Endothelial cell of umbilical vein (primary cell): ENCODE measurements around the gene CECR2. TPM values are rescaled to one million over a fixed set of nuclear protein-coding genes. Genes with fewer than 3 reads are reported as not detected.

Source experiments
- BruUV-seq: library from RNA; stranded (reverse); fragments of 400-500 nt; replicated peaks from 2 replicates; lab custom pipeline; 2021; lab: Mats Ljungman, UMichigan
- CTCF ChIA-PET: fragments of 300-600, 350-600 bp; sonication (Branson Sonifier 250); formaldehyde crosslinking; loops from one replicate; lab custom pipeline; 2021; ENCODE audit warnings: antibody characterized with exemption, inconsistent platforms; lab: Charles Lee
- POLR2A ChIA-PET: fragments of 300-600, 350-600 bp; sonication (Branson Sonifier 250); formaldehyde crosslinking; loops from one replicate; lab custom pipeline; 2021; ENCODE audit warnings: antibody characterized with exemption, inconsistent platforms; lab: Charles Lee
- DNase-seq: peaks from one replicate; pipeline ENCODE4 v3.0.0-alpha.2; 2011; ENCODE audit warnings: low read depth, low spot score
- FAIRE-seq: peaks from 2 replicates; lab custom pipeline; 2011; peaks lifted over from hg19 to GRCh38; lab: Jason Lieb, UNC
- H2AFZ ChIP-seq: 2 replicates; pipeline ENCODE4 v1.6.0; 2012; ENCODE audit warnings: low read depth, low read length, control low read depth, inconsistent platforms
- H3K27ac ChIP-seq: 2 replicates; pipeline ENCODE4 v1.5.1; 2011; ENCODE audit warnings: low read depth, mild to moderate bottlenecking, control low read depth, low read length, moderate library complexity; ENCODE audit not compliant: insufficient read depth
- H3K27me3 ChIP-seq, 2 experiments: 2 replicates each; pipeline versions ENCODE4 v1.6.0 to v1.6.1; 2011; ENCODE audit warnings: low read length in 2 of 2, mixed read lengths in 1 of 2; ENCODE audit not compliant: control insufficient read depth in 2 of 2, insufficient read depth in 2 of 2
- H3K36me3 ChIP-seq, 2 experiments: 2 replicates in 1 of 2; 3 replicates in 1 of 2; pipeline ENCODE4 v1.5.1; 2011; ENCODE audit warnings: low read length in 2 of 2, mild to moderate bottlenecking in 1 of 2, moderate library complexity in 1 of 2; ENCODE audit not compliant: control insufficient read depth in 2 of 2, insufficient read depth in 2 of 2; ENCODE audit errors: extremely low read depth in 1 of 2
- H3K4me1 ChIP-seq: 3 replicates; pipeline ENCODE4 v1.5.1; 2011; ENCODE audit warnings: mild to moderate bottlenecking, low read length; ENCODE audit not compliant: control insufficient read depth, insufficient read depth; ENCODE audit errors: extremely low read depth
- H3K4me2 ChIP-seq: 2 replicates; pipeline ENCODE4 v1.6.1; 2011; ENCODE audit warnings: low read length, control low read depth, mixed read lengths; ENCODE audit not compliant: insufficient read depth
- H3K4me3 ChIP-seq, 3 experiments: fragments of 200-600 bp in 1 of 3; sonication (generic), shearing (Covaris generic) in 1 of 3; replicated peaks in 1 of 3; 2 replicates each; pipeline ENCODE4 v1.5.1; 2011 to 2016; ENCODE audit warnings: control low read depth in 3 of 3, low read length in 3 of 3, mild to moderate bottlenecking in 2 of 3, inconsistent platforms in 1 of 3, low read depth in 1 of 3, moderate library complexity in 1 of 3; ENCODE audit not compliant: insufficient read depth in 1 of 3
- H3K79me2 ChIP-seq: 2 replicates; pipeline ENCODE4 v1.6.0; 2012; ENCODE audit warnings: low read length, inconsistent platforms; ENCODE audit not compliant: control insufficient read depth, insufficient read depth
- H3K9ac ChIP-seq: replicated peaks from 2 replicates; pipeline ENCODE3; 2011; ENCODE audit warnings: low read length, control low read depth; ENCODE audit not compliant: insufficient read depth; ENCODE audit errors: extremely low read depth
- H3K9me1 ChIP-seq: replicated peaks from 3 replicates; pipeline ENCODE4 v1.6.0; 2011; ENCODE audit warnings: mild to moderate bottlenecking, low read length; ENCODE audit not compliant: control insufficient read depth, insufficient read depth; ENCODE audit errors: extremely low read depth
- H3K9me3 ChIP-seq: replicated peaks from 2 replicates; pipeline ENCODE4 v1.5.1; 2012; ENCODE audit warnings: low read length, inconsistent platforms; ENCODE audit not compliant: control insufficient read depth, insufficient read depth
- H4K20me1 ChIP-seq: replicated peaks from 2 replicates; pipeline ENCODE3; 2011; ENCODE audit warnings: mild to moderate bottlenecking, low read length; ENCODE audit not compliant: control insufficient read depth, insufficient read depth; ENCODE audit errors: extremely low read depth
- EZH2 ChIP-seq: IDR thresholded peaks from 2 replicates; pipeline ENCODE4 v1.6.1; 2012; ENCODE audit warnings: borderline replicate concordance, low read depth, mild to moderate bottlenecking, moderate library complexity, low read length, inconsistent platforms; ENCODE audit not compliant: severe bottlenecking
- FOS ChIP-seq: IDR thresholded peaks from 2 replicates; pipeline ENCODE4 v1.6.1; 2011; ENCODE audit warnings: mild to moderate bottlenecking, low read length, moderate library complexity, borderline replicate concordance; ENCODE audit not compliant: insufficient read depth
- GATA2 ChIP-seq: IDR thresholded peaks from 2 replicates; pipeline ENCODE4 v1.7.0; 2011; ENCODE audit warnings: low read depth, mild to moderate bottlenecking, moderate library complexity, mixed read lengths, low read length; ENCODE audit not compliant: insufficient read length, insufficient read depth
- JUN ChIP-seq: IDR thresholded peaks from 2 replicates; pipeline ENCODE4 v1.6.1; 2011; ENCODE audit warnings: borderline replicate concordance, low read depth; ENCODE audit not compliant: insufficient read length, insufficient read depth
- MYC ChIP-seq: IDR thresholded peaks from one replicate; pipeline ENCODE4 v1.6.1; 2011; ENCODE audit warnings: mild to moderate bottlenecking, low read depth, low read length
- POLR2A ChIP-seq: IDR thresholded peaks from 2 replicates; pipeline ENCODE4 v1.6.1; 2012; ENCODE audit warnings: low read depth, mild to moderate bottlenecking, control low read depth, low read length
- POLR2AphosphoS5 ChIP-seq: IDR thresholded peaks from 2 replicates; pipeline ENCODE4 v1.6.1; 2012; ENCODE audit warnings: low read depth, mild to moderate bottlenecking, control low read depth, low read length, moderate library complexity; ENCODE audit not compliant: insufficient read depth
- dilution Hi-C: fragments of 300-500 bp; cut with MboI; formaldehyde crosslinking; loops from one replicate; pipeline ENCODE4 v1.15.0; 2019; ENCODE audit warnings: low sequenced_read_pairs; ENCODE audit not compliant: extremely low pct_ligation_motif_present
- intact Hi-C: fragments of 100-400 bp; cut with micrococcal nuclease; formaldehyde crosslinking; loops from one replicate; pipeline ENCODE4 v1.10.0; 2022
- polyA plus RNA-seq, 4 experiments: library from polyadenylated mRNA; depleted of rRNA in 3 of 4; stranded (reverse) in 3 of 4; unstranded in 1 of 4; fragments of >200 nt; gene quantifications; 2 replicates each; pipeline versions ENCODE4 v1.2.1 to v1.2.3, GENCODE V29; 2011 to 2012; ENCODE audit warnings: missing spikeins in 1 of 4
- total RNA-seq: library from RNA; stranded (reverse); gene quantifications from 2 replicates; pipeline ENCODE4 v1.2.3, GENCODE V29; 2021
- TF ChIP-seq, protein P1 (sequence below): IDR thresholded peaks from 2 replicates; pipeline ENCODE4 v1.6.1; 2011; ENCODE audit not compliant: insufficient read depth, insufficient read length
- TF ChIP-seq, protein P2 (sequence below), 2 donors: IDR thresholded peaks; 1 replicate in 1 of 2; 2 replicates in 1 of 2; pipeline ENCODE4 v1.5.1; 2011; ENCODE audit warnings: low read length in 2 of 2, mild to moderate bottlenecking in 2 of 2, moderate library complexity in 2 of 2, control low read depth in 1 of 2, inconsistent platforms in 1 of 2, low read depth in 1 of 2; ENCODE audit not compliant: insufficient read depth in 1 of 2; ENCODE audit errors: extremely low read depth in 1 of 2

The CECR2 gene
- total and polyA plus RNA-seq, 2 donors (not counting 3 experiments of a cell fraction or from before 2014, with no cell fraction given), result 0.01 TPM; not detected in 1

DNA sequence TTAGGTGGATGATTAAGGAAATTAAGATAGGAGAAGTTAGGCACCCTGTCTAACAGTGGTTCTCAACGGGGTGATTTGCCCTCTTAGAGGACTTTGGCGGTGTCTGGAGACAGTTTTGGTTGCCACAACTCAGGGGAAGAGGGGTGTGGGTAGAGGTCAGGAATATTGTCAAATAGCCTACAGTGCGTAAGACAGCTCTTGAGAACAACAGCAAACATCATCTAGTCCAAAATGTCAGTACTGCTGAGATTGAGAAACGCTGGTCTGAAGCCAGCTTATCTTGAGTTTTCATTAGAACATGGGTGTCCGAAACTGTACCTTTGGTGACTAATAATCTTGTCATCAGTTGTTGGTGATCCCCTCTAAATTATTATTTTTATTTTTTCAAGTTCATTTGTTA is 38.4 kb downstream of the CECR2 start:
- peak overlapping the region; percentile 29 for H2AFZ ChIP-seq
- H3K4me1 ChIP-seq, result peaks cover 16% of the 10 kb centered on the region
- H3K9ac ChIP-seq, result peak overlapping the region; percentile 53
- H3K4me2 ChIP-seq, result peak overlapping the region; percentile 73
- no peaks in the 10 kb centered on the region for H3K9me3 ChIP-seq
- H3K9me1 ChIP-seq, result no peaks in the 10 kb centered on the region
- H3K4me3 ChIP-seq, result no peak overlapping the region
- peak overlapping the region; percentile 84 for H3K27ac ChIP-seq
- ChIA-PET CTCF (interaction anchor here (1.1 to 1.8 kb wide), 4 partner anchors 41 to 349 kb away, joined by 3 to 8 read pairs (median 6); no protein-coding TSS in a partner anchor), POLR2A (no interaction called here)
- intact Hi-C loops (loop anchor here (2.0 kb wide), 1 partner anchor 39 kb away; the partner anchor contains the start of gene CECR2), dilution Hi-C loops (no loop called here)
- H3K79me2 ChIP-seq, result no peaks in the 10 kb centered on the region
- FAIRE-seq, result peak; percentile 35
- no peak for DNase-seq
- TF ChIP-seq, protein P1, sequence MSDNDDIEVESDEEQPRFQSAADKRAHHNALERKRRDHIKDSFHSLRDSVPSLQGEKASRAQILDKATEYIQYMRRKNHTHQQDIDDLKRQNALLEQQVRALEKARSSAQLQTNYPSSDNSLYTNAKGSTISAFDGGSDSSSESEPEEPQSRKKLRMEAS, result no peak
- TF ChIP-seq MYC (no peak), POLR2A (no peak), EZH2 (no peak), FOS (no peak), POLR2AphosphoS5 (no peak), GATA2 (no peak), JUN (no peak)
- TF ChIP-seq, protein P2, sequence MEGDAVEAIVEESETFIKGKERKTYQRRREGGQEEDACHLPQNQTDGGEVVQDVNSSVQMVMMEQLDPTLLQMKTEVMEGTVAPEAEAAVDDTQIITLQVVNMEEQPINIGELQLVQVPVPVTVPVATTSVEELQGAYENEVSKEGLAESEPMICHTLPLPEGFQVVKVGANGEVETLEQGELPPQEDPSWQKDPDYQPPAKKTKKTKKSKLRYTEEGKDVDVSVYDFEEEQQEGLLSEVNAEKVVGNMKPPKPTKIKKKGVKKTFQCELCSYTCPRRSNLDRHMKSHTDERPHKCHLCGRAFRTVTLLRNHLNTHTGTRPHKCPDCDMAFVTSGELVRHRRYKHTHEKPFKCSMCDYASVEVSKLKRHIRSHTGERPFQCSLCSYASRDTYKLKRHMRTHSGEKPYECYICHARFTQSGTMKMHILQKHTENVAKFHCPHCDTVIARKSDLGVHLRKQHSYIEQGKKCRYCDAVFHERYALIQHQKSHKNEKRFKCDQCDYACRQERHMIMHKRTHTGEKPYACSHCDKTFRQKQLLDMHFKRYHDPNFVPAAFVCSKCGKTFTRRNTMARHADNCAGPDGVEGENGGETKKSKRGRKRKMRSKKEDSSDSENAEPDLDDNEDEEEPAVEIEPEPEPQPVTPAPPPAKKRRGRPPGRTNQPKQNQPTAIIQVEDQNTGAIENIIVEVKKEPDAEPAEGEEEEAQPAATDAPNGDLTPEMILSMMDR (IDR thresholded peaks at IDR 0.05; ENCODE audit: extremely low read depth in 1 of 2, insufficient read depth in 1 of 2, low read depth in 1 of 2, low read length in 2 of 2), result no peak
- no TSS peak for BruUV-seq
- H4K20me1 ChIP-seq, result no peaks in the 10 kb centered on the region
- no peaks in the 10 kb centered on the region for H3K36me3 ChIP-seq
- no peaks in the 10 kb centered on the region for H3K27me3 ChIP-seq
